Mesenchymal stem cell (in vitro differentiated cells and primary cell): ENCODE data around the gene CEP350.

Experiments used
- DNase-seq: peaks from one replicate; pipeline ENCODE4 v3.0.0-alpha.2; 2013
- H2AFZ ChIP-seq: one replicate; pipeline ENCODE4 v1.6.1; 2013; ENCODE audit warnings: low read depth, mild to moderate bottlenecking, control low read depth, inconsistent platforms, low read length, moderate library complexity
- H2AK5ac ChIP-seq: 2 replicates; pipeline ENCODE4 v1.6.1; 2013; ENCODE audit warnings: low read length, moderate library complexity, mild to moderate bottlenecking, inconsistent platforms; ENCODE audit not compliant: severe bottlenecking
- H2BK120ac ChIP-seq: one replicate; pipeline ENCODE4 v1.6.1; 2013; ENCODE audit warnings: low read depth, mild to moderate bottlenecking, inconsistent platforms, low read length, moderate library complexity
- H2BK12ac ChIP-seq, 2 experiments: one replicate each; pipeline ENCODE4 v1.6.1; 2013; ENCODE audit warnings: inconsistent platforms in 2 of 2, low read length in 2 of 2, mild to moderate bottlenecking in 2 of 2, moderate library complexity in 2 of 2, control low read depth in 1 of 2
- H2BK15ac ChIP-seq: one replicate; pipeline ENCODE4 v1.6.1; 2013; ENCODE audit warnings: mild to moderate bottlenecking, low read depth, inconsistent platforms; ENCODE audit not compliant: poor library complexity, severe bottlenecking
- H2BK5ac ChIP-seq: 2 replicates; pipeline ENCODE4 v1.6.1; 2013; ENCODE audit warnings: low read depth, mild to moderate bottlenecking, low read length, control low read depth, inconsistent platforms; ENCODE audit not compliant: poor library complexity, severe bottlenecking
- H3K14ac ChIP-seq, 2 experiments: one replicate each; pipeline ENCODE4 v1.6.1; 2013; ENCODE audit warnings: inconsistent platforms in 2 of 2, low read length in 2 of 2, control low read depth in 1 of 2, mild to moderate bottlenecking in 1 of 2, moderate library complexity in 1 of 2
- H3K18ac ChIP-seq, 2 experiments: one replicate each; pipeline ENCODE4 v1.6.1; 2013; ENCODE audit warnings: inconsistent platforms in 2 of 2, low read length in 2 of 2, control low read depth in 1 of 2, low read depth in 1 of 2, mild to moderate bottlenecking in 1 of 2
- H3K23ac ChIP-seq, 2 experiments: one replicate each; pipeline ENCODE4 v1.6.1; 2013; ENCODE audit warnings: inconsistent platforms in 2 of 2, low read length in 2 of 2, mild to moderate bottlenecking in 2 of 2, moderate library complexity in 2 of 2, control low read depth in 1 of 2
- H3K27ac ChIP-seq: 2 replicates; pipeline ENCODE4 v1.5.1; 2013; ENCODE audit warnings: mild to moderate bottlenecking, moderate library complexity, low read length, control low read depth, inconsistent platforms; ENCODE audit not compliant: poor library complexity, severe bottlenecking
- H3K27me3 ChIP-seq, 2 experiments: 2 replicates each; pipeline versions ENCODE4 v1.6.1 to v1.7.0; 2013; ENCODE audit warnings: low read length in 2 of 2, mild to moderate bottlenecking in 2 of 2, moderate library complexity in 2 of 2, control low read depth in 1 of 2, inconsistent platforms in 1 of 2; ENCODE audit not compliant: control insufficient read depth in 1 of 2, insufficient read depth in 1 of 2
- H3K36me3 ChIP-seq, 2 experiments: 2 replicates each; pipeline versions ENCODE4 v1.6.1 to v1.7.0; 2013; ENCODE audit warnings: low read length in 2 of 2, control low read depth in 1 of 2, inconsistent platforms in 1 of 2, low read depth in 1 of 2, mild to moderate bottlenecking in 1 of 2; ENCODE audit not compliant: insufficient read depth in 2 of 2, control insufficient read depth in 1 of 2
- H3K4ac ChIP-seq, 2 experiments: one replicate each; pipeline ENCODE4 v1.6.1; 2013; ENCODE audit warnings: inconsistent platforms in 2 of 2, low read length in 2 of 2, mild to moderate bottlenecking in 2 of 2, moderate library complexity in 2 of 2, control low read depth in 1 of 2, low read depth in 1 of 2
- H3K4me1 ChIP-seq: 2 replicates; pipeline ENCODE4 v1.6.1; 2013; ENCODE audit warnings: low read depth, low read length, control low read depth; ENCODE audit not compliant: control insufficient read depth, insufficient read depth
- H3K4me2 ChIP-seq: 2 replicates; pipeline ENCODE4 v1.6.1; 2013; ENCODE audit warnings: low read length, mild to moderate bottlenecking, inconsistent platforms; ENCODE audit not compliant: poor library complexity, severe bottlenecking
- H3K4me3 ChIP-seq, 2 experiments: 2 replicates each; pipeline versions ENCODE4 v1.5.1 to v1.7.0; 2013; ENCODE audit warnings: low read length in 2 of 2, mild to moderate bottlenecking in 2 of 2, control low read depth in 1 of 2, low read depth in 1 of 2; ENCODE audit not compliant: insufficient read depth in 1 of 2
- H3K79me1 ChIP-seq: replicated peaks from 2 replicates; pipeline ENCODE4 v1.6.1; 2013; ENCODE audit warnings: mild to moderate bottlenecking, control low read depth, low read length, inconsistent platforms; ENCODE audit not compliant: poor library complexity, severe bottlenecking
- H3K9ac ChIP-seq: 2 replicates; pipeline ENCODE4 v1.7.0; 2013; ENCODE audit warnings: mild to moderate bottlenecking, low read length, moderate library complexity
- H3K9me3 ChIP-seq: 2 replicates; pipeline ENCODE4 v1.7.0; 2013; ENCODE audit warnings: mild to moderate bottlenecking, low read length; ENCODE audit not compliant: control insufficient read depth
- H4K8ac ChIP-seq: one replicate; pipeline ENCODE4 v1.6.1; 2013; ENCODE audit warnings: inconsistent platforms, mild to moderate bottlenecking, low read length, moderate library complexity
- H4K91ac ChIP-seq: one replicate; pipeline ENCODE4 v1.6.1; 2013; ENCODE audit warnings: mild to moderate bottlenecking, low read length, inconsistent platforms
- WGBS: methylation state at CpG from one replicate; pipeline ENCODE4 v1.1.7; 2013; ENCODE audit warnings: mixed read lengths; 5-methylcytosine and 5-hydroxymethylcytosine counted together

CEP350 gene

DNA sequence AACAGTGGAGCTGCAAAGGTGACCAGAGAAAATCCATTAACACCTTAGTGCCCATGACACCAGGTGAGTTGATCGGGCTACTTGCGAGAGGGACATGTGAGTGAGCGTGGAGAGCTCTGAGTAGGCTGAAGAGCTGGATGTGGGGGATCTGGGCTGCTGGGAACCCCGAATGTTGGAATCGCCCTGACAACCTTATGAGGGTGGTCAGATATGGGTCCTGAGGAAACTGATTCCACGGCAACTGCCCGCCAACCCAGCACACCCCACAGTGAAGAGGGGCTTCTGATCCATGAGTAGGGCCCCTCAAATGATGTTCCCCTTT lies 199.4 kb downstream of the CEP350 start:
- H3K23ac ChIP-seq: peak overlapping the region in 1 of 2 experiments; percentile 94
- H2AK5ac ChIP-seq: peak overlapping the region; percentile 4
- H3K27me3 ChIP-seq: no peaks in the 10 kb centered on the region
- H3K9ac ChIP-seq: peak overlapping the region; percentile 97
- H2BK12ac ChIP-seq: peak overlapping the region in 1 of 2 experiments; percentile 23
- H3K4ac ChIP-seq: peak overlapping the region; percentile 13 to 46
- H2BK5ac ChIP-seq: no peak overlapping the region
- peak overlapping the region; percentile 70 to 93 for H3K18ac ChIP-seq
- peaks cover 11% of the 10 kb centered on the region for H3K79me1 ChIP-seq
- peak overlapping the region; percentile 46 for H2AFZ ChIP-seq
- peaks cover 23% of the 10 kb centered on the region for H3K4me1 ChIP-seq
- H3K36me3 ChIP-seq: peaks cover 0 to 5% of the 10 kb centered on the region in 2 experiments
- peak overlapping the region in 1 of 2 experiments; percentile 92 for H3K14ac ChIP-seq
- no peaks in the 10 kb centered on the region for H3K9me3 ChIP-seq
- peak overlapping the region; percentile 43 for H4K91ac ChIP-seq
- peak overlapping the region; percentile 80 for H2BK120ac ChIP-seq
- peak overlapping the region; percentile 68 to 99 for H3K4me3 ChIP-seq
- no peak for DNase-seq
- peak overlapping the region; percentile 89 for H3K4me2 ChIP-seq
- peak overlapping the region; percentile 82 for H3K27ac ChIP-seq
- 19% methylated on average over 6 of the region's 7 CpGs for WGBS
- peak overlapping the region; percentile 12 for H2BK15ac ChIP-seq
- peak overlapping the region; percentile 85 for H4K8ac ChIP-seq

DNA sequence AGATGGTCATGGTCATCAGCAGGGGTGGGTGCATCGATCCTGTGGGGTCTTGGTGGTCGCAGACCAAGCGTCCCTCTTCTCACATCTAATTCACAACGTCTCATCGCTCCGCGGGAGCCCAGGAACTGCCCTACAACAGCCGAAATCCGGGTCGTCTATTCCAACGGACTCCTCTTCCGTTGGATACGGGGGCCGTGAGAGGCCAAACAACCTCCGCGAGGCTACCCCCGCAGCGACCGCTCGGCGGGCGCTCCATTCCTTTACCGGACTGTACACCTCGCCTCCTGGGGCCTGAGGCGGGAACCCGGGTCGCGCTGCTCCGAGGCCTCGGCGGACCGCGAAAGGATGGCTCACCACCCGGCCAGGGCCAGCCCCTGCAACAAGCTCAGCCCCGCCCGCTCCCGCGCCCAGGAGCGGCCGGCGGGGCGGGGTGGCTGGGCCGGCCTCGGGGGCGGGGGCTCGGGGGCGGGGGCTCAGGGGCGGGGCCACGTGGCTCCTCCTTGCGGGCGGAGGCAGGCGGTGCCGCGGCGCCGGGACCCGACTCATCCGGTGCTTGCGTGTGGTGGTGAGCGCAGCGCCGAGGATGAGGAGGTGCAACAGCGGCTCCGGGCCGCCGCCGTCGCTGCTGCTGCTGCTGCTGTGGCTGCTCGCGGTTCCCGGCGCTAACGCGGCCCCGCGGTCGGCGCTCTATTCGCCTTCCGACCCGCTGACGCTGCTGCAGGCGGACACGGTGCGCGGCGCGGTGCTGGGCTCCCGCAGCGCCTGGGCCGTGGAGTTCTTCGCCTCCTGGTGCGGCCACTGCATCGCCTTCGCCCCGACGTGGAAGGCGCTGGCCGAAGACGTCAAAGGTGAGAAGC lies 199.9 kb downstream of the CEP350 start, which contains the start of gene QSOX1:
Gene QSOX1 (plus strand): TSS at position 545 of the 857 bp plus-strand sequence. CDS start 39 bp downstream, at position 584.
- WGBS: under 1% methylated on average over 81 of the region's 100 CpGs
- peak within 1 kb of the TSS; percentile 79 to 81 for H3K4ac ChIP-seq

DNA sequence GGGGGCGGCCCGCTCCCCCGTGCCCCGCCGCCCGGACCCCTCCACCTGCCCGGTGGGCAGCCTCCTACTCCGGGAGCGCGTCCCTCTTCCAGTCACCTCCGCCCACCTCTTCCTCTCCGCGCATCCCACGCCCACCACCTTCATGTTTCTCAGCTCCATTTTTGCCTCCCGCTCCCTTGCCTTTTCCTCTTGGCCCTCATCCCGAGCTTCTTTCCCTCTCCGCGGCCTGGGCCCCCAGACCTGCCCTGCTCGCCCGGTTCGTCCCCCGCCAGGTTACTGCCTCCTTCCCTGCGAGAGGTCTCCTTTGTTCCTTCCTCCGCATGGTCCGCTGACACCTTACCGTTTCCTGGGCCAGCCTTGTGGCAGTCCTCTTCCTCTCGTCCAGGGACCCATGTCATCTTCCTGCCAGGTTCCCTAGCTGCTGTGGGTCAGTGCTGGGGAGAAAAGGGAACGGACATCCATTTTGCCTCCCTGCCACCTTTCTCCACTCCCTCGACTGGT lies 200.6 kb downstream of the CEP350 start:
- Histone ChIP-seq H3K79me1 (peaks cover 14% of the 10 kb centered on the region), H2AK5ac (no peak overlapping the region), H3K4me3 (peak overlapping the region; percentile 91 to 94), H4K91ac (peak overlapping the region; percentile 88), H3K23ac (peak overlapping the region in 1 of 2 experiments; percentile 92), H3K27me3 (no peaks in the 10 kb centered on the region), H2BK5ac (no peak overlapping the region), H3K36me3 (peaks cover 0 to 5% of the 10 kb centered on the region in 2 experiments), H3K4ac (peak overlapping the region in 1 of 2 experiments; percentile 81), H2BK120ac (peak overlapping the region; percentile 50), H3K14ac (peak overlapping the region in 1 of 2 experiments; percentile 61), H3K18ac (peak overlapping the region; percentile 89 to 99), H2BK15ac (no peak overlapping the region), H2BK12ac (peak overlapping the region in 1 of 2 experiments; percentile 76), H3K4me2 (peak overlapping the region; percentile 83), H3K27ac (no peak overlapping the region), H3K4me1 (peaks cover 23% of the 10 kb centered on the region), H3K9ac (peak overlapping the region; percentile 88), H3K9me3 (no peaks in the 10 kb centered on the region), H2AFZ (no peak overlapping the region), H4K8ac (peak overlapping the region; percentile 35)
- peak; percentile 24 for DNase-seq
- WGBS: 3% methylated on average over 29 of the region's 29 CpGs

More for the DNA sequence above, 199.9 kb downstream of the CEP350 start, which contains the start of gene QSOX1:
- peak within 1 kb of the TSS; percentile 93 to 99 for H3K18ac ChIP-seq
- H3K79me1 ChIP-seq: peaks cover 14% of the 10 kb centered on the region
- peak within 1 kb of the TSS; percentile 88 for H2AFZ ChIP-seq
- peaks cover 0 to 5% of the 10 kb centered on the region in 2 experiments for H3K36me3 ChIP-seq
- peak; percentile 88 for DNase-seq
- H3K4me1 ChIP-seq: peaks cover 23% of the 10 kb centered on the region
- H3K14ac ChIP-seq: peak within 1 kb of the TSS in 1 of 2 experiments; percentile 100
- peak within 1 kb of the TSS; percentile 97 for H3K9ac ChIP-seq
- H3K9me3 ChIP-seq: no peaks in the 10 kb centered on the region
- no peaks in the 10 kb centered on the region for H3K27me3 ChIP-seq
- peak within 1 kb of the TSS; percentile 88 for H4K91ac ChIP-seq
- peak within 1 kb of the TSS; percentile 80 for H2BK15ac ChIP-seq
- H2BK5ac ChIP-seq: peak within 1 kb of the TSS; percentile 84
- peak within 1 kb of the TSS; percentile 82 for H3K27ac ChIP-seq
- peak within 1 kb of the TSS; percentile 71 to 76 for H2BK12ac ChIP-seq
- peak within 1 kb of the TSS; percentile 80 for H2BK120ac ChIP-seq
- peak within 1 kb of the TSS; percentile 85 for H4K8ac ChIP-seq
- peak within 1 kb of the TSS; percentile 4 for H2AK5ac ChIP-seq
- peak within 1 kb of the TSS in 1 of 2 experiments; percentile 94 for H3K23ac ChIP-seq
- peak within 1 kb of the TSS; percentile 89 for H3K4me2 ChIP-seq
- peak within 1 kb of the TSS; percentile 94 to 99 for H3K4me3 ChIP-seq

DNA sequence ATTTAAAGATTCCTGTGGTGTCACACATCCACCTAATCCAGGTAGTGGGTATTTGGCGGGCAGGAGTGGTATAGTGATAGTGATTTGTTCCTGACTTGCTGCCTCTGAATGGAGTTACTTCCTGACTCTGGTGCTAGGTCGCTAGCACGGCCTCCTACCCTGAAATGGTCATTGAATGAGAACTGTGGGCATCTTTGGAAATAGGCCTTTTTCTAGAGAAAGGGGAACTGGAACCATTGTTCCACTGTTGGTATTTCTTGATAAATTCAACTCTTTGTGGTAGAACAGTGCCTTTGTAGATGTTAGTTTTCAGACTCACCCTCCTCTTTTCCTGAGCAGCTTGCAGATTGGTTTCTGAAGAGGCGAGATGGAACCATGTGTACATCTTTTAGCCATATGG lies 201.6 kb downstream of the CEP350 start:
- H2BK120ac ChIP-seq: no peak overlapping the region
- H3K9me3 ChIP-seq: no peaks in the 10 kb centered on the region
- H2AK5ac ChIP-seq: no peak overlapping the region
- peaks cover 14% of the 10 kb centered on the region for H3K79me1 ChIP-seq
- peak overlapping the region in 1 of 2 experiments; percentile 91 for H3K4me3 ChIP-seq
- H3K4ac ChIP-seq: no peak overlapping the region
- no peak overlapping the region for H3K14ac ChIP-seq
- no peak overlapping the region for H3K4me2 ChIP-seq
- peak overlapping the region; percentile 7 for H3K9ac ChIP-seq
- H3K27me3 ChIP-seq: no peaks in the 10 kb centered on the region
- peak; percentile 19 for DNase-seq
- peaks cover 0 to 5% of the 10 kb centered on the region in 2 experiments for H3K36me3 ChIP-seq
- no peak overlapping the region for H2BK5ac ChIP-seq
- WGBS: 93% methylated on average over 3 of the region's 4 CpGs
- peaks cover 20% of the 10 kb centered on the region for H3K4me1 ChIP-seq
- H2BK12ac ChIP-seq: peak overlapping the region in 1 of 2 experiments; percentile 40
- H4K8ac ChIP-seq: no peak overlapping the region
- no peak overlapping the region for H3K27ac ChIP-seq
- no peak overlapping the region for H3K18ac ChIP-seq
- no peak overlapping the region for H3K23ac ChIP-seq
- H4K91ac ChIP-seq: no peak overlapping the region
- H2AFZ ChIP-seq: no peak overlapping the region
- no peak overlapping the region for H2BK15ac ChIP-seq
